ENCODE results near the gene XBP1. TPM values are rescaled to one million over a fixed set of nuclear protein-coding genes. Genes with fewer than 3 reads are reported as not detected.
A peak's percentile ranks its signal among the peaks of the same experiment; 100 is the strongest.

The XBP1 gene
- total RNA-seq, 1 donor from 2014 or later = 255 TPM

DNA sequence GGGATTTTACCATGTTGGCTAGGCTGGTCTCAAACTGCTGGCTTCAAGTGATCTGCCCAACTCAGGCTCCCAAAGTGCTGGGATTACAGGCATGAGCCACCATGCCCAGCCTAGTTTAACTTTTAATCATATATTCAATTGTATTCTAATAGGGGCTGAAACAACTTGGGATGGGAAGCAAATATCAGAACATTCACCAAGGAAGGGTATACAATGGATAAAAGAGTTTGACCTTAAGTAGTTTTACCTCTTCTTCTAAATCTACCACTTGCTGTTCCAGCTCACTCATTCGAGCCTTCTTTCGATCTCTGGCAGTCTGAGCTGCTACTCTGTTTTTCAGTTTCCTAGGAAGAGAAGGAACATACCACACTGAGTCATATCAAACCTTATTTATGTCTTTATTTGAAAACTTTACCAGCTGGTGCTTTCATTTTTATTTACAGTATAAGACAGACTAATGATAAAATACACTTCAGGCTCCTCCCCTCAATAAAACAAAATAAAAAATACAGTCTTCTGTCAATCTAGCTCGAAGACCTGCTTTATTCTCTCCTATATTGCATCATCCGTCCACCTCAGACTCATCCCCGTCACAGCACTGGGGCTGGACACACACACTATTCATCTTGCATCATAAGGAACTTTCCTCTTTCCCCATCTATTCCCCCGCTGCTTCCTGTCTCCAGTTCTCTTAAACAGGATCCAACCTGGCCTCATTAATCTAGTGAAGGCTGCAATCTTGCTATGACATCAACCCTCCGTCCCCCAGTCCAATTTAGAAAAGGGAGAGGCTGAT is 1.4 kb downstream of the XBP1 start:
- Histone ChIP-seq H3K27me3 (no peaks in the 10 kb centered on the region), H3K27ac (peak overlapping the region; percentile 100), H3K9me3 (no peaks in the 10 kb centered on the region), H3K4me3 (peak overlapping the region; percentile 90), H3K36me3 (peaks cover 42% of the 10 kb centered on the region), H3K4me1 (peaks cover 56% of the 10 kb centered on the region)
- intact Hi-C loops (cut with DNase I) = no loop called here
- ATAC-seq (peak; percentile 60), DNase-seq (no peak)
- TF ChIP-seq, protein P1, sequence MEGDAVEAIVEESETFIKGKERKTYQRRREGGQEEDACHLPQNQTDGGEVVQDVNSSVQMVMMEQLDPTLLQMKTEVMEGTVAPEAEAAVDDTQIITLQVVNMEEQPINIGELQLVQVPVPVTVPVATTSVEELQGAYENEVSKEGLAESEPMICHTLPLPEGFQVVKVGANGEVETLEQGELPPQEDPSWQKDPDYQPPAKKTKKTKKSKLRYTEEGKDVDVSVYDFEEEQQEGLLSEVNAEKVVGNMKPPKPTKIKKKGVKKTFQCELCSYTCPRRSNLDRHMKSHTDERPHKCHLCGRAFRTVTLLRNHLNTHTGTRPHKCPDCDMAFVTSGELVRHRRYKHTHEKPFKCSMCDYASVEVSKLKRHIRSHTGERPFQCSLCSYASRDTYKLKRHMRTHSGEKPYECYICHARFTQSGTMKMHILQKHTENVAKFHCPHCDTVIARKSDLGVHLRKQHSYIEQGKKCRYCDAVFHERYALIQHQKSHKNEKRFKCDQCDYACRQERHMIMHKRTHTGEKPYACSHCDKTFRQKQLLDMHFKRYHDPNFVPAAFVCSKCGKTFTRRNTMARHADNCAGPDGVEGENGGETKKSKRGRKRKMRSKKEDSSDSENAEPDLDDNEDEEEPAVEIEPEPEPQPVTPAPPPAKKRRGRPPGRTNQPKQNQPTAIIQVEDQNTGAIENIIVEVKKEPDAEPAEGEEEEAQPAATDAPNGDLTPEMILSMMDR (IDR thresholded peaks at IDR 0.05) = no peak

DNA sequence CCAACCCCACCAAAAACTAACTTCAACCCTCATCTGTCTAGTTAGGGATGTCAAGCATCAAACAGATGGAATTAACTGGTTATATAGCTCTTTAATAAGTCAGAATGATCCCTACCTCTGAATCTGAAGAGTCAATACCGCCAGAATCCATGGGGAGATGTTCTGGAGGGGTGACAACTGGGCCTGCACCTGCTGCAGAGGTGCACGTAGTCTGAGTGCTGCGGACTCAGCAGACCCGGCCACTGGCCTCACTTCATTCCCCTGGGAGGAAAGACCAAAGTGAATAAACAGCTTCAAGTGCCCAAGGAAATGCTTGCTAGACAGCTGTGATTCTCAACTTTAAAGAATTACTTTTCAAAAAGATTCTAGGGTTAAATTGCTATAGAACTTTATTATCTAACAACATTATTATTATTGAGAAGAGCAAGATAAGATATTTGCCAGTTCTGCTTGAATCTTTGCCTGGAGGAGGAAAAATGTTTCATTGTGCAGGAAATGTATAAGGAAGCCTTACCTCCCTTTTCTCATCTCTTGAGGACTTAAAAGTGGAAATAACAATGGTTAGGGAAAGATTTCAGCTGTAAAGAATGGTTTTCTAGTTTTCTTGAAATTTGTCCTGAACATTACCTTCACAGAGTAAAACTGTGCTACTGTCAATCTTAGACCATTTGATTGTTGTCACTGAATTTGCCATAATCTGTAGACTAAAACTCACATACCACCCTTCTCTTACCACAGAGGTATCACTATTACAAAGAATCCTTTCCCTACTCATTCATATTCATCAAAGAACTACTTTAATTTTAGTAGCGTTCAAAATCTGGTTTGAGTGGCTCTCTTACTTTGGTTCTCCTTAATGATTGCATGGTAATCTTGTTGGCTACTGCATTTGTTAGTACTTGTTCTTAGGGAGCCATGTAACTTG is 4.2 kb downstream of the XBP1 start:
- DNase-seq (no peak), ATAC-seq (no peak)
- TF ChIP-seq, protein P1 (IDR thresholded peaks at IDR 0.05) = no peak
- H3K4me3 ChIP-seq = peak overlapping the region; percentile 90
- peaks cover 57% of the 10 kb centered on the region for H3K36me3 ChIP-seq
- H3K4me1 ChIP-seq = peaks cover 46% of the 10 kb centered on the region
- H3K9me3 ChIP-seq = no peaks in the 10 kb centered on the region
- H3K27ac ChIP-seq = peak overlapping the region; percentile 3
- intact Hi-C loops (cut with DNase I) = no loop called here
- H3K27me3 ChIP-seq = no peaks in the 10 kb centered on the region

DNA sequence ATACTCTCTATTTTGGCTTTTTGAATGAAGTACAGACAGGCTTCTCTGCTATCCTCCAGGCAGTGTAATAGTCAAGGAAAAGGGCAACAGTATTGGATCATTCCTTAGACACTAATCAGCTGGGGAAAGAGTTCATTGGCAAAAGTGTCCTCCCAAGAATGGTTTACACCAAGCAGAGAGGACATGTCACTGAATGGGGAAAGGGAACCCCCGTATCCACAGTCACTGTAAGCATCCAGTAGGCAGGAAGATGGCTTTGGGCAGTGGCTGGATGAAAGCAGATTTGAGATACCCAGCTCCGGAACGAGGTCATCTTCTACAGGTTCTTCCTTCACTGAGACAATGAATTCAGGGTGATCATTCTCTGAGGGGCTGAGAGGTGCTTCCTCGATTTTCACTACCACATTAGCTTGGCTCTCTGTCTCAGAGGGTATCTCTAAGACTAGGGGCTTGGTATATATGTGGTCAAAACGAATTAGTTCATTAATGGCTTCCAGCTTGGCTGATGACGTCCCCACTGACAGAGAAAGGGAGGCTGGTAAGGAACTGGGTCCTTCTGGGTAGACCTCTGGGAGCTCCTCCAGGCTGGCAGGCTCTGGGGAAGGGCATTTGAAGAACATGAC is 5.2 kb downstream of the XBP1 start:
- ATAC-seq (no peak), DNase-seq (no peak)
- Histone ChIP-seq H3K9me3 (no peaks in the 10 kb centered on the region), H3K4me3 (peak overlapping the region; percentile 90), H3K4me1 (peaks cover 46% of the 10 kb centered on the region), H3K27me3 (no peaks in the 10 kb centered on the region), H3K36me3 (peaks cover 57% of the 10 kb centered on the region), H3K27ac (no peak overlapping the region)
- intact Hi-C loops (cut with DNase I) = no loop called here
- TF ChIP-seq, protein P1 (IDR thresholded peaks at IDR 0.05) = no peak

DNA sequence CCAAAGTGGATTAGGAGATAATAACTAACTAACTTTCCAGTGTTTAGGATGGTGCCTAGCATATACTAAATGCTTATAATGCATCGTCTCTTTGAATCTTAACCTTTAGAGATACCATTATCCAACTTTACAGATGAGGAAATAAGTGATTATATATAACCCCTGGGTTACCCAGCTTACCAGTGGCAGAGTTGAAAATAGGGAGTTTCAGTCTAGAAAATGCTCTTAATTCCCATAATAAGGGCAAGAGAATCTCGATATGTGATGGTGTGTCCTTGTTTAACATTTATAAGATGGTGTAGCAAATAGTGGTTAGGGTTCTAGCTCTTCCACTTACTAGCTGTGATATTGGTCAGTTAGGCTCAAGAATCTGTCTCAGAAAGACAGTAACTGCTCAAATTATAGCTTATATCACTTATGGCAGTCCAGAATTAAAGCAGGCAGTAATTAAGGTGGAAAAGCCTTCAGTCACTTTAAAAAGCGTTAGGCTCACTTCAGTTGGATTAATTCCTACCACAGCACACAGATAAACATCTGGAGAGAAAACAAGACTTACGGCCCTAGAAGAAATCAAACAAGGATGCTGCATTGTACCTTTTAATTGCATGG is 6.3 kb downstream of the XBP1 start:
- no peaks in the 10 kb centered on the region for H3K9me3 ChIP-seq
- ATAC-seq (no peak), DNase-seq (no peak)
- H3K36me3 ChIP-seq = peaks cover 58% of the 10 kb centered on the region
- H3K27me3 ChIP-seq = no peaks in the 10 kb centered on the region
- intact Hi-C loops (cut with DNase I) = no loop called here
- no peak overlapping the region for H3K27ac ChIP-seq
- TF ChIP-seq, protein P1 (IDR thresholded peaks at IDR 0.05) = no peak
- H3K4me3 ChIP-seq = no peak overlapping the region
- peaks cover 46% of the 10 kb centered on the region for H3K4me1 ChIP-seq
